ELR (cell line): ENCODE measurements around the gene NAV2.

Source experiments
- DNase-seq: peaks from one replicate; pipeline ENCODE4 v3.0.0-alpha.2; 2015; ENCODE audit warnings: low read depth

The NAV2 gene

DNA sequence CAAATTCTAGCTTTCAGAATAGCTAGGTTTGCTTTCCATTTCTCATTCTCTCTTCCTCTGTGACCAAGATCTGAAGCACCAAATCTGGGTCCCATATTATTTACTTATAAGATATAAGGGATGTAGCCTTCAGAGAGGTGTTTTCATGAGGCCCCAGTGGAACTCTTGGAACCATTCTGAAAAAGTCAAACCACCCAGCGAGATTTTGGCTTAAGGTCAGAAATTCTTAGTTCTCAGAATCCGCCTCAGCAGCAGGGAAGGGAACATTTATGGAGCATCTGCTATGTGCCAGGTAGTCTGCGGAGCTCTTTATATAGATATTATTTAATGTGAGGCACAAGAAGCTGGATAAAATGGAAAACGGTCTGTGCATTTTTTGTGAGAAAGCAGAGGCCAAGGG lies 6.3 kb downstream of the NAV2 start:
- DNase-seq: no peak

DNA sequence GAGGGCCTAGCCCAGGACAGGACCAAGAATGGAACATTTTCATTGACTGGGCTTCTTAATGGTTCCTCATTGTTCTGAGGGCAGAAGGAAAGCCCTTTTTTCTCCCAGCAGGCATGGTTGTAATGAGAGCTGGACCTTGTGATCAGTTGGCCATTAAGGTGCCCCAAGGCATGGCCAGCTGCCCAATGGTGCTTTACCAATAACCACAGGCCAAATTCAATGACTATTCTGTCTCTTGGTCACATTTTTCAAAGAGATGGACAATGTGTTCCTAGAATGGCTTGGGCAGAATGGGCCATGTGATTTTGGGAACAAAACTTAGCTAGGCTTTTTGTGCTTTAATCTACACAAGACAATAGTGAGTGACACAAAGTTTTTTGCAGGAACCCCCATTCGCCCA lies 7.3 kb downstream of the NAV2 start:
- DNase-seq: no peak

GRCh38 chr11:19721176-19721575 lies 8.5 kb downstream of the NAV2 start:
- no peak for DNase-seq

DNA sequence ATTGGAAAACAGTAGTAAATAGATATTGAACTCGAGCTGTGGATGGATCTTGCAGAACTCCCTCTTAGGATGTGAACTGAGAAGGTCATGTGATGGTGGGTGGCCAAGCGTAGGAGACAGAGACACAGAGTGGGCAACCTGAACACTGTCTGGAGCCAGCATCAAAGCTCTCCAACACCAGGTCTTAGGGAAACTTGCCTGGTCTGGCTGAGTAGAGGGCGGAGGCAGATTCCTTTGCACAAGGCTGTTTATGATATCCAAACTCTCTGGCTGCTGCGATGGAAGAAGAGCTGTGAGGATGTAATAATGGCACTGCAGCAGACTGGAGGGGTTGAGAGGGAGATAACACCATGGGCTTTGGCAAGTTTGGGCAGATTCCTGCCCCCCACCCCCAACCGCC lies 10.1 kb downstream of the NAV2 start:
- DNase-seq: no peak

- peak; percentile 70 for DNase-seq
Measured at GRCh38 chr11:19723572-19724342, 11.1 kb downstream of the NAV2 start.

- no peak for DNase-seq
Measured at GRCh38 chr11:19724765-19725164, 12.1 kb downstream of the NAV2 start.

- no peak for DNase-seq
Measured at GRCh38 chr11:19725379-19726079, 12.9 kb downstream of the NAV2 start.

- DNase-seq: peak; percentile 46
Measured at GRCh38 chr11:19727246-19727645, 14.6 kb downstream of the NAV2 start.

GRCh38 chr11:19728436-19728835 lies 15.8 kb downstream of the NAV2 start:
- peak; percentile 25 for DNase-seq

- no peak for DNase-seq
Measured at GRCh38 chr11:19729141-19729540, 16.5 kb downstream of the NAV2 start.

DNA sequence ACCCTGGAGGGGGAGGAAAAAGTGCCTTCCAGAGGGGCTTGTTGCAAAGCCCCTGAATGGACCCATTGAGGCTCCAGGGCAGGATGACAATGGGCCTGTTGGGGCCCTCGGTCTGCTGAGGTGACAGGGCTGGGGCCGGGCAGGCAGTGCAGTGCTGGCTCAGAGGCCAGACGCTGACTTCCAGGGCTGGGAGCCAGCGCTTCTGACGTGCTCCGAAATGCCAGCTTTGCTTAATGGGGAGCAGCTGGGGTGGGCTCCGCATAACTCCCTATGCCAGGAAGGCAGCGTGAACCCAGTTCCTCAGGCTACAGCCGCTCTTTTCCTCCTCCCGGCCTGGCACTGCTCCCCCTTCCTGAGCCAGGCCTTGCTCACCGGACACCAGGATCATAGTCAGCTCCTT lies 17.7 kb downstream of the NAV2 start:
- no peak for DNase-seq

- peak; percentile 14 for DNase-seq
Measured at GRCh38 chr11:19734171-19734570, 21.5 kb downstream of the NAV2 start.

- DNase-seq: peak; percentile 47
Measured at GRCh38 chr11:19735157-19735908, 22.7 kb downstream of the NAV2 start.

DNA sequence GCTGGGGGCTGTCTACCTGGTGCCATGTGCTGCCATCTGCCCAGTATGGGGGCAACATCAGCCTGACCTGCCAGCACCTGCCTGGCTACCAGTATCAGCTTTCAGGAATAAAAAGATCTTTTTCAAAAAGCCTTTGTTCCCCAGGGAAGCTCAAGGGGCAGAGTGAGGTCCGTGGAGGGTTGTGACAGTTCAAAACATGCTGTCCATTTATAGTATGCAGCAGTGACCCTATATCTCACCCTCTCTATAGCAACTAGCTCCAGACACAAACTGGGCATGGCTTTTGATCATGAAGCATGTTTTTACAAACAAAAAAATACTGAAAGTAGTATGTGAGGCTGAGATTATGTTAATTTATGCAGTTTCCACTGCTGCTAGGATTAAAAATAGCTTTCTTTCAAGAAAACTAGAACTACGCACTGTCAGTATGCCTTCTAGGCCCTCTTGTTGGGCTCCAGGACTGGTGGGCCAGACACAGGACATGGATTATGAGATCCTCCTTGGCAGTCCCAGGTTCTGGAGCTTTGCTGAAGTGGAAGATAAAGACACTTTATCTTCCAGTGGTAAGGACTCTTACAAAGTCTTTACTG lies 23.4 kb downstream of the NAV2 start:
- no peak for DNase-seq

- DNase-seq: no peak
Measured at GRCh38 chr11:19736831-19737230, 24.2 kb downstream of the NAV2 start.

DNA sequence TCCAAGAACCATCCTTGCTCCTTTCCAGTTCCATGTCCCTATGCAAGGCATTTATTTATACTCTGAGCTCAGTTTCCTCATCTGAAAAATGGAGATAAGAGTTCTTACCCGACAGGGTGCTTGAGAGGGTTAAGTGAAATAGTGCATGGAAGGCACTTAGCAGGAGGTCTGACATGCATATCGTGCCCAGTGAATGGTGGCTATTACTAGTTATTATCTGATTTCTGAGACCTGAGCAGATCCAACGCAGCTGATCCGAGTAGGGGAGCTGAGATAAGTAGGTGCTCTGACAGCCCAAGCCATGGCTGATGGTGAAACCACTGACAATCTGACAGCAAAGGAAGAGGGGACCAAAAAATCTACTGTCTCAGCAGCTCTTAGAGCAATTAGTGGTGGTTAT lies 24.9 kb downstream of the NAV2 start:
- DNase-seq: no peak

GRCh38 chr11:19738124-19738523 lies 25.5 kb downstream of the NAV2 start:
- DNase-seq: no peak

DNA sequence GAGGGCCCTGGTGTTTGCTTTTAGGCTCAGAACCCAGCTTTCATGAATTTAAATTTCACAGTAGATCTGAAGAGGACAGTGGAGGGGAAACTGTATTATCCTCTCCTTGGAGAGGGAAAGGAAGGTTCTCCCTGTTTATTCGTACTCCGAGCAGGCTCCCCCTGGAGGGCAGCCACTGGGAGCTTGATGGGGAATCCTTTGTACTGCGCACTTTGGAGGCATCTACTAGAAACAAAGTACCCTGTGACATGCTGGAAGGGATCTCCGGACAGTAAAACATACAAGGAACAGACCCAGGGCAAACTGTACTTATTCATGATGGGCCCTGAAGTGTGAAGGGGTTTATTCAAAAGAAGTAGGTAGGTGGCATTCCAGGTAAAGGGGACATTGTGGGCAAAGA lies 27.2 kb downstream of the NAV2 start:
- peak; percentile 27 for DNase-seq

- no peak for DNase-seq
Measured at GRCh38 chr11:19740586-19740985, 27.9 kb downstream of the NAV2 start.

DNA sequence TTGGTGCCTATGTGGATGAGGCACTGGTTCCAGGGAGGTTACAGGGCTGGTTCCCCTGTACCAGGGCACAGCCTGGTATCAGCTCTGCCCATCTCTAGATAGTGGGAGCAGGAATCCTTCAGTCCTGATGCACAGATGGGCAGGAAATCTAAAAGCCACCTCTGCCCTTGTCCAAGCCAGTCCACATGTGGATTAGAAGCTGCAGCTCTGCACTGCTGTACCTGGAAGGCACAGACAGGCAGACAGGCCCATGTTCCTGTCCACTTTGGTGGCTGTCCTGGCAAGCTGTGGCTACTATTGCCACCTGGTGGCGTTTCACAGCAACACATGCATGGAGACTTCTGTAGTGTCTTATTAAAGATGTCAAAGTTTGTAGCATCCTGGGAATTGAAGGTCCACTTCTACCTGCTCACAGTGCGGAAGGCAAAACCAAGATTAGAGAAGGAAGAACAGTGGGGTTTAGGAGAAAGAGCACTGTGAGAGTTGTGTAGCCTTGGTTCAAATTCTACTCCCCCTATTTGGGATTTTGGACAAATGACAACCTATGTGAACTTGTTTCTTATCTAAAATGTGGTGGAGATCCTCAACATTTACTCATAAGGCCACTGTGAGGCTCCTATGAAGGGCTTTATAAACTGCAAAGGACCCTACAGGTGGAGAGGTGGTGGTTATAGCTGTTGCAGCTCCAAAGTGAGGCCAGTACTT lies 30.1 kb downstream of the NAV2 start:
- peak; percentile 77 for DNase-seq

- DNase-seq: no peak
Measured at GRCh38 chr11:19743622-19744021, 31.0 kb downstream of the NAV2 start.

- no peak for DNase-seq
Measured at GRCh38 chr11:19744130-19744529, 31.5 kb downstream of the NAV2 start.
